GM10847 (cell line): ENCODE data around the gene LYAR.

Experiments
- POLR2A ChIP-seq: IDR thresholded peaks from 2 replicates; pipeline ENCODE4 v1.6.1; 2011; ENCODE audit not compliant: insufficient read length; ENCODE audit errors: extremely low read depth

The LYAR gene

GRCh38 chr4:4321951-4322688 is 32.2 kb upstream of the LYAR start:
- no peak for TF ChIP-seq POLR2A

- TF ChIP-seq POLR2A, result no peak
These were observed 31.2 kb upstream of the LYAR start for GRCh38 chr4:4320951-4321714.

- TF ChIP-seq POLR2A, result no peak
These were observed 30.6 kb upstream of the LYAR start for GRCh38 chr4:4320528-4320927.

DNA sequence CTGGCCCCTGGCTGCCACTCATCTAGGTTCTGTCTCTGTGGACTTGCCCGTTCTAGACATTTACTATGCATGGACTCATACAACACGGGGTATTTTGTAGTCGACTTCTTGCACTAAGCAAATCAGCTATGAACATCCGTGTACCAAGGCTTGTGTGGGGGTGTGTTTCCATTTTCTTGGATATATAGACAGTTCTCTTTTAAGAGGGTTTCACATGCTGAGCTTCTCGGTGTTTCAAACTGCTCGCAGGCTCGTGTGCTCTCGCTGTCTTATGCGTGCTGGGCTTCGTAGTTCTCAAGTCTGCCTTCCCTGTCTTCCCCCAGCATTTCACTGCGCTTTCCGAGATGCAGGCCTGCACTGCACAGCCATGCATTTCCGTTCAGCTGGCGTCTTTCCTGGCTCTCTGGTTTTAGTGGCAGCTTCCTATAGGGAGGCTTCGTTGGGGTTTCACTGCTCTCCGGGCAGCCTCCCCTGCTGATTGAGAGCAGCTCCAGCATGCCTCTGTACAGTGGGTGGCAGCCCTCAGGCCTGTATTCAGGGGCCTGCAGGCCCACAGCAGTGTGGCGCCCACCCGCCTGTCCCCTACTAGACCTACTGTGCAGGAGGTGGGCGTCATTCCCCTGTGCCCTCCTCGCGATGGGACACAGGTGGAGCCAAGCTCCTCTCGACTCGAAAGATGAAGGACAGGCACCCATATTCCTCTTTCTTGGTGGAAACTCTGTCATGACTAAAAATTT is 27.7 kb upstream of the LYAR start:
- TF ChIP-seq POLR2A, result no peak

GRCh38 chr4:4316150-4316495 is 26.2 kb upstream of the LYAR start:
- no peak for TF ChIP-seq POLR2A

DNA sequence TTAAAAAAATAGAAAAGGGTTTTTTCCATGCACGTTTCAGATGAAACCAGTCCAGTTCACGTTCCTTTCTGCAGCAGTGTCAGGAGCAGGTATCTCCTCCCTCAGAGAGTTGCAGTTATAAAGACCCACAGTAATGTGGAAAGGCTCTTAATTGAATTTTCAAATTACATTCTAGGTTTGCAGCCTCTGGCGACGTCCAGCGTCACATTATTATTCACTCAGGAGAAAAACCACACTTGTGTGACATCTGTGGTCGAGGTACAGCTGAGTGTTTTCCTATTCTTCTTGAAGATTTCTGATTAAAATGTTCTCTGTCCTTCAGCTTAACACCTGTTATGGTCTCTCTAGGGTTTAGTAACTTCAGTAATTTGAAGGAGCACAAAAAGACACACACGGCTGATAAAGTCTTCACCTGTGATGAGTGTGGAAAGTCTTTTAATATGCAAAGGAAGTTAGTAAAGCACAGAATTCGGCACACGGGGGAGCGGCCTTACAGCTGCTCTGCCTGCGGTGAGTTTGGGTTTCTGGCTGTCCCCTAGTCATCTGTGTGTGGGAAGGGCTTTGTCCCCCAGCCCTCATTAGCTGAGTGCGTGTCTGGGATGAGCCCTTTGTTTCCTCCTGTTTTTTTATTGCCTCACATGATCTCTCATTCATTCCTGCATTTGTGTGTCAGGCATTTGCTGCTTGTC is 25.7 kb upstream of the LYAR start:
- TF ChIP-seq POLR2A, result no peak

GRCh38 chr4:4311193-4311592 is 21.2 kb upstream of the LYAR start:
- no peak for TF ChIP-seq POLR2A

- no peak for TF ChIP-seq POLR2A
These were observed 19.0 kb upstream of the LYAR start for GRCh38 chr4:4308800-4309441.

- no peak for TF ChIP-seq POLR2A
These were observed 17.0 kb upstream of the LYAR start for GRCh38 chr4:4306920-4307319.

DNA sequence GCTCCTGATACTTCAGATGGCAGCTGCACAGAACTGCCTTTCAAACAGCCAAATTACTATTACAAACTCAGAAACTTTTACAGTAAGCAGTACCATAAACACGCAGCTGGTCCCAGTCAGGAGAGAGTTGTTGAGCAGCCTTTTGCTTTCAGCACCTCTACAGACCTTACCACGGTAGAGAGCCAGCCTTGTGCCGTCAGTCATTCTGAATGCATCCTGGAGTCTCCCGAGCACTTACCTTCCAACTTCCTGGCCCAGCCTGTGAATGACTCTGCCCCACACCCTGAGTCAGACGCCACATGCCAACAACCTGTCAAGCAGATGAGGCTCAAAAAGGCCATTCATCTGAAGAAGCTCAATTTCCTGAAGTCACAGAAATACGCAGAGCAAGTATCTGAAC is 12.5 kb upstream of the LYAR start:
- TF ChIP-seq POLR2A, result no peak

DNA sequence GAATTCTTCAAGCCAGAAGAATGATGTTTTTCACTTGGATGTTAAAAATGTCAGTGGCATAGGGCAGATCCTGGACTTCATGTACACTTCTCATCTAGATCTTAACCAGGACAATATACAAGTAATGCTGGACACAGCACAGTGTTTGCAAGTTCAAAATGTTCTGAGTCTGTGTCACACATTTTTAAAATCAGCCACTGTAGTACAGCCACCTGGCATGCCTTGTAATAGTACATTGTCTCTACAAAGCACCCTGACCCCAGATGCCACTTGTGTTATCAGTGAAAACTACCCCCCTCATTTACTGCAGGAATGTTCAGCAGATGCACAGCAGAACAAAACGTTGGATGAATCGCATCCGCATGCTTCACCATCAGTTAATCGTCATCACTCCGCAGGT is 12.0 kb upstream of the LYAR start:
- no peak for TF ChIP-seq POLR2A

- TF ChIP-seq POLR2A, result no peak
These were observed 9.1 kb upstream of the LYAR start for GRCh38 chr4:4299006-4299405.

DNA sequence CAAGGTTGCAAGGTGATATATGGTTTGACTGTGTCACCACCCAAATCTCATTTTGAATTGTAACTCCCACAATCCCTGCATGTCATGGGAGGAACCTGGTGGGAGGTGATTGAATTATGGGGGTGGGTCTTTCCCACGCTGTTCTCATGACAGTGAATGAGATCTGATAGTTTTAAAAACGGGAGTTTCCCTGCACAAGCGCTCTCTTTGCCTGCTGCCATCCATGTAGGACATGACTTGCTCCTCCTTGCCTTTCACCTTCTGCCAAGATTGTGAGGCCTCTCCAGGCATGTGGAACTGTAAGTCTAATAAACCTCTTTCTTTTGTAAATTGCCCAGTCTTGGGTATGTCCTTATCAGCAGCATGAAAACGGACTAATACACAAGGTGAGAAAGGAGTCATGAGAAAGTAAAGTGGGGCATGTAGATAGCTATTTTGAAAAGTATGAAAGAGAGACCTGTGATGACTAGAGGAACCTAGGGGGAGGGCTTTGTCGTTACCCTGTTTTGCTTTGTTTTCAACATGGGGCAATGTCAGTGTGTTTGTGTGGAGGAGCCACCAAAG is 6.4 kb upstream of the LYAR start:
- TF ChIP-seq POLR2A, result no peak

DNA sequence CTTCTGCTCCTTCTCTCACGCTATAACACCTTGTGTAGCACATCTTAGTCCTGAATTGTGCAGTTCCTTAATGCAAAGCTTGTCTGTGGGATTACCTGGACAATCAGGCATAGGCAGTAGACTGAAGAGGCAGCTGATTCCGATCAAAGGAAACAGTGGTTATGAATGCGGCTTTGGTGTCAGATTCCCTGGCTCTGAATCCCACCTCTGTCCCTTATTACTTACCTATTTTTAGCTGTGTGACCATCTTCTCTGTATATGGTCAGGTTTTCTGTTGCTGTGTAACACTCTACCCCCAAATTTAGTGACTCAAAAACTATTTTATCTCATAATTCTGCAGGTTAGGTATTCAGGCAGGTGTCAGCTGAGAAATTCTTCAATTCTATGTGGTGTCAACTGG is 3.3 kb upstream of the LYAR start:
- TF ChIP-seq POLR2A, result no peak

DNA sequence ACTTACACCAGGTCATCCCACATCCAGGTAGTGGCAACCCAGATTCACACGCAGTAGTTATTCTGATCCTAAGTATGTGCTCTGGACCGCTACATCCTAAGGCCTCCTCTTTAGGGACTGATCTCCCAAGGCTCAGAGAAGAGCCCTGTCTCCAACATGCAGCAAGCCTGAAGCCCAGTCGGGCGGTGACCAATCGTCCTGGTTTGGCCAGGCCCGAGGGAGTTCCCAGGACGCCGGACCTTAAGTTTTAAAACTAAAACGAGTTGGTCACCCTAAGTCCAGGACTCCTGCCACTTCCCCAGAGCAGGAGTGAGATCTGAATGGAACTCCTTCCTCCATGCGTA is 385 bp downstream of the LYAR start:
- no peak for TF ChIP-seq POLR2A
